HEK293 (cell line): ENCODE measurements around the gene VPS18.
A peak's percentile ranks its signal among the peaks of the same experiment; 100 is the strongest.

Experiments
- CTCF ChIA-PET: fragments of 350-600 bp; formaldehyde crosslinking; extraction: SDS; loops from one replicate; lab custom pipeline; 2021; ENCODE audit warnings: antibody characterized with exemption; lab: Yijun Ruan, JAX
- POLR2A ChIA-PET: fragments of 300-600 bp; formaldehyde crosslinking; extraction: SDS; loops from one replicate; lab custom pipeline; 2020; ENCODE audit warnings: antibody characterized with exemption, inconsistent platforms; lab: Yijun Ruan, JAX
- H3K27ac ChIP-seq: fragments of 200-500 bp; sonication (Bioruptor generic); 2 replicates; pipeline ENCODE4 v1.5.1; 2014; ENCODE audit warnings: low read depth, low read length, control low read depth, inconsistent platforms; ENCODE audit errors: extremely low read depth
- H3K36me3 ChIP-seq, 2 experiments: fragments of 200-500 bp in 1 of 2; sonication (Bioruptor generic) in 1 of 2; 1 replicate in 1 of 2; 2 replicates in 1 of 2; pipeline ENCODE4 v1.5.1; 2014 to 2017; ENCODE audit warnings: inconsistent platforms in 2 of 2, low read length in 2 of 2; ENCODE audit not compliant: control insufficient read depth in 2 of 2, insufficient read depth in 1 of 2
- H3K4me1 ChIP-seq: fragments of 200-500 bp; sonication (Bioruptor generic); 2 replicates; pipeline ENCODE4 v1.5.1; 2014; ENCODE audit warnings: mild to moderate bottlenecking, low read length, inconsistent platforms; ENCODE audit not compliant: control insufficient read depth, insufficient read depth
- H3K4me3 ChIP-seq: 2 replicates; pipeline ENCODE4 v1.5.1; 2011; ENCODE audit warnings: low read depth, mild to moderate bottlenecking, control low read depth, low read length, moderate library complexity
- H3K9me3 ChIP-seq: fragments of 200-500 bp; sonication (Bioruptor generic); 2 replicates; pipeline ENCODE4 v1.5.1; 2014; ENCODE audit warnings: low read depth, low read length, inconsistent platforms; ENCODE audit not compliant: control insufficient read depth, insufficient read depth
- EGR2 ChIP-seq: fragments of 450-650 bp; formaldehyde crosslinking; IDR thresholded peaks from 2 replicates; pipeline ENCODE4 v1.5.1; 2016; ENCODE audit warnings: low read depth, missing biosample characterization, missing genetic modification characterization
- GLI2 ChIP-seq: fragments of 450-650 bp; formaldehyde crosslinking; IDR thresholded peaks from 2 replicates; pipeline ENCODE4; 2017; ENCODE audit warnings: missing biosample characterization, missing genetic modification characterization, low read depth, borderline replicate concordance
- HOXD13 ChIP-seq: sonication (generic); formaldehyde crosslinking; IDR thresholded peaks from 2 replicates; pipeline ENCODE4 v1.8.0; 2022; ENCODE audit warnings: missing genetic modification reagents, borderline replicate concordance
- IKZF3 ChIP-seq: fragments of 450-650 bp; IDR thresholded peaks from 2 replicates; pipeline ENCODE4 v1.5.0; 2018; ENCODE audit warnings: missing biosample characterization, mild to moderate bottlenecking, missing genetic modification characterization, moderate library complexity
- MZF1 ChIP-seq: fragments of 450-650 bp; formaldehyde crosslinking; IDR thresholded peaks from 2 replicates; pipeline ENCODE4 v1.5.1; 2017; ENCODE audit warnings: missing biosample characterization, missing genetic modification characterization, borderline replicate concordance
- PRDM2 ChIP-seq: fragments of 450-650 bp; formaldehyde crosslinking; IDR thresholded peaks from 2 replicates; pipeline ENCODE4 v1.5.1; 2016; ENCODE audit warnings: missing biosample characterization, missing genetic modification characterization, borderline replicate concordance
- RBAK ChIP-seq: fragments of 450-650 bp; formaldehyde crosslinking; IDR thresholded peaks from 2 replicates; pipeline ENCODE4 v1.5.1; 2016; ENCODE audit warnings: missing biosample characterization, missing genetic modification characterization
- SP2 ChIP-seq: fragments of 450-650 bp; formaldehyde crosslinking; IDR thresholded peaks from 2 replicates; pipeline ENCODE4 v1.5.1; 2016; ENCODE audit warnings: missing biosample characterization, missing genetic modification characterization
- SP7 ChIP-seq: fragments of 450-650 bp; formaldehyde crosslinking; IDR thresholded peaks from 2 replicates; pipeline ENCODE4 v1.5.1; 2016; ENCODE audit warnings: missing biosample characterization, missing genetic modification characterization
- WT1 ChIP-seq: fragments of 450-650 bp; formaldehyde crosslinking; IDR thresholded peaks from 2 replicates; pipeline ENCODE4 v1.5.1; 2016; ENCODE audit warnings: missing biosample characterization, missing genetic modification characterization
- ZFP3 ChIP-seq: fragments of 450-650 bp; formaldehyde crosslinking; IDR thresholded peaks from 2 replicates; pipeline ENCODE4 v1.5.1; 2016; ENCODE audit warnings: low read depth, missing biosample characterization, missing genetic modification characterization
- ZFP37 ChIP-seq: fragments of 450-650 bp; formaldehyde crosslinking; IDR thresholded peaks from 2 replicates; pipeline ENCODE4 v1.5.1; 2016; ENCODE audit warnings: missing biosample characterization, missing genetic modification characterization
- ZNF140 ChIP-seq: fragments of 450-650 bp; formaldehyde crosslinking; IDR thresholded peaks from 2 replicates; pipeline ENCODE4 v1.5.1; 2016; ENCODE audit warnings: missing biosample characterization, missing genetic modification characterization
- ZNF280C ChIP-seq: fragments of 450-650 bp; formaldehyde crosslinking; IDR thresholded peaks from 2 replicates; pipeline ENCODE4 v1.5.1; 2016; ENCODE audit warnings: missing biosample characterization, missing genetic modification characterization
- ZNF449 ChIP-seq: fragments of 450-650 bp; formaldehyde crosslinking; IDR thresholded peaks from 2 replicates; pipeline ENCODE4 v1.5.1; 2017; ENCODE audit warnings: missing biosample characterization, mild to moderate bottlenecking, missing genetic modification characterization, moderate library complexity
- ZNF510 ChIP-seq: fragments of 450-650 bp; formaldehyde crosslinking; IDR thresholded peaks from 2 replicates; pipeline ENCODE4 v1.5.1; 2018; ENCODE audit warnings: mild to moderate bottlenecking, missing genetic modification characterization, missing biosample characterization; ENCODE audit not compliant: insufficient replicate concordance
- ZNF558 ChIP-seq: fragments of 450-650 bp; formaldehyde crosslinking; IDR thresholded peaks from 2 replicates; pipeline ENCODE4 v1.5.1; 2016; ENCODE audit warnings: missing biosample characterization, missing genetic modification characterization
- ZNF561 ChIP-seq: fragments of 450-650 bp; IDR thresholded peaks from 2 replicates; pipeline ENCODE4 v1.5.1; 2018; ENCODE audit warnings: missing biosample characterization, missing genetic modification characterization, borderline replicate concordance
- ZNF654 ChIP-seq: fragments of 450-650 bp; formaldehyde crosslinking; IDR thresholded peaks from 2 replicates; pipeline ENCODE4 v1.5.1; 2016; ENCODE audit warnings: low read depth, missing biosample characterization, missing genetic modification characterization
- ZNF692 ChIP-seq: fragments of 450-650 bp; formaldehyde crosslinking; IDR thresholded peaks from 2 replicates; pipeline ENCODE4 v1.5.1; 2016; ENCODE audit warnings: missing biosample characterization, missing genetic modification characterization
- ZNF792 ChIP-seq: fragments of 450-650 bp; formaldehyde crosslinking; IDR thresholded peaks from 2 replicates; pipeline ENCODE4 v1.5.1; 2016; ENCODE audit warnings: missing biosample characterization, missing genetic modification characterization
- ZSCAN18 ChIP-seq: fragments of 450-650 bp; formaldehyde crosslinking; IDR thresholded peaks from 2 replicates; pipeline ENCODE4 v1.5.1; 2016; ENCODE audit warnings: missing biosample characterization, missing genetic modification characterization
- ZSCAN5A ChIP-seq: fragments of 450-650 bp; formaldehyde crosslinking; IDR thresholded peaks from 2 replicates; pipeline ENCODE4 v1.5.1; 2016; ENCODE audit warnings: missing biosample characterization, missing genetic modification characterization

Gene VPS18

GRCh38 chr15:40847223-40847961 is 46.9 kb upstream of the VPS18 start:
- Histone ChIP-seq H3K4me1 (peaks cover 3% of the 10 kb centered on the region; the same call in 1 of the 2 replicates), H3K9me3 (no peaks in the 10 kb centered on the region), H3K27ac (no peak overlapping the region), H3K4me3 (no peak overlapping the region), H3K36me3 (peaks cover 0 to 6% of the 10 kb centered on the region in 2 experiments; a peak in 2 of 3 replicates)
- CTCF ChIA-PET: interaction anchor here (0.7 to 5.2 kb wide), 6 partner anchors 11 to 168 kb away, joined by 3 to 63 read pairs (median 5); partner anchors contain the start of genes RHOV and VPS18
- POLR2A ChIA-PET: interaction anchor here (0.7 to 1.8 kb wide), 6 partner anchors 11 to 81 kb away, joined by 3 to 7 read pairs (median 4); partner anchors contain the start of genes DLL4, RHOV and VPS18
- TF ChIP-seq ZNF140 (tag by site-specific recombination) (no peak), ZNF558 (tag by site-specific recombination) (no peak), SP2 (tag by site-specific recombination) (peak; percentile 62), ZSCAN5A (no peak), IKZF3 (tag by site-specific recombination) (peak; percentile 61), ZFP3 (no peak), EGR2 (tag by site-specific recombination) (peak; percentile 71), ZNF654 (tag by site-specific recombination) (no peak), PRDM2 (tag by site-specific recombination) (no peak), GLI2 (no peak), ZNF449 (tag by site-specific recombination) (no peak), ZSCAN18 (no peak), ZNF561 (tag by site-specific recombination) (no peak), ZNF692 (tag by site-specific recombination) (no peak), RBAK (tag by site-specific recombination) (no peak), MZF1 (tag by site-specific recombination) (no peak), ZFP37 (tag by site-specific recombination) (no peak), SP7 (tag by site-specific recombination) (peak; percentile 60; the same call in 1 of the 2 replicates), HOXD13 (CRISPR knock-in tag) (no peak), ZNF792 (no peak), ZNF510 (tag by site-specific recombination) (no peak), WT1 (peak; percentile 55; the same call in 1 of the 2 replicates), ZNF280C (tag by site-specific recombination) (no peak)
